Activated CD8-positive, alpha-beta memory T cell treated with anti-CD3 and anti-CD28 coated beads, Interleukin-2, amount 50 U/mL, for 1 hour (primary cell): ENCODE measurements around the gene MXD3.
"Not testable (repeated sequence)": the region's sequence is repeated elsewhere in the genome, so short reads cannot be mapped to it uniquely, and the experiment has no call there.

Experiments used
- DNase-seq: peaks from one replicate; pipeline ENCODE4 v3.0.0-alpha.2; 2020; ENCODE audit errors: extremely low read depth

The MXD3 gene

GRCh38 chr5:177319913-177320588 lies 8.4 kb upstream of the MXD3 start:
- no peak for DNase-seq

GRCh38 chr5:177317959-177318377 lies 6.3 kb upstream of the MXD3 start:
- DNase-seq, result no peak

- DNase-seq, result no peak
These were observed 4.3 kb upstream of the MXD3 start for GRCh38 chr5:177316005-177316404.

DNA sequence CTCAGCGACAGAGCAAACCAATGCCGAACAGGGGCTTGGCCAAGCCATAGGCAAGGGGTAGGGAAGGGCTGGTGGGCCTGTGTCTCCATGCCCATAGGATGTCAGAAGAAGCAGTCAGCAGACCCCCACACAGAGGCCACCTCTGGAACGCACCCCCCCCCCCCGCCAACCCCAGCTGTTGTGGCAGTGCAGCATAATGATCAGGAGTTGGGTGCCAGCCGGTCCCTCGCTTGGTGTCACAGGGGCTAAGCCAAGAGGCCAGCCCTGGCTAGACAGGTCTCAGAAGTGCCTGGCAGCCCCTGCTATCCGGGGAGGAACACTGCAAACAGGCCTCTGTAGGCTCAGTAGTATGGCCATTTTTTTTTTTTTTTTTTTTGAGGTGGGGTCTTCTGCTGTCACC lies 3.7 kb upstream of the MXD3 start:
- no peak for DNase-seq

DNA sequence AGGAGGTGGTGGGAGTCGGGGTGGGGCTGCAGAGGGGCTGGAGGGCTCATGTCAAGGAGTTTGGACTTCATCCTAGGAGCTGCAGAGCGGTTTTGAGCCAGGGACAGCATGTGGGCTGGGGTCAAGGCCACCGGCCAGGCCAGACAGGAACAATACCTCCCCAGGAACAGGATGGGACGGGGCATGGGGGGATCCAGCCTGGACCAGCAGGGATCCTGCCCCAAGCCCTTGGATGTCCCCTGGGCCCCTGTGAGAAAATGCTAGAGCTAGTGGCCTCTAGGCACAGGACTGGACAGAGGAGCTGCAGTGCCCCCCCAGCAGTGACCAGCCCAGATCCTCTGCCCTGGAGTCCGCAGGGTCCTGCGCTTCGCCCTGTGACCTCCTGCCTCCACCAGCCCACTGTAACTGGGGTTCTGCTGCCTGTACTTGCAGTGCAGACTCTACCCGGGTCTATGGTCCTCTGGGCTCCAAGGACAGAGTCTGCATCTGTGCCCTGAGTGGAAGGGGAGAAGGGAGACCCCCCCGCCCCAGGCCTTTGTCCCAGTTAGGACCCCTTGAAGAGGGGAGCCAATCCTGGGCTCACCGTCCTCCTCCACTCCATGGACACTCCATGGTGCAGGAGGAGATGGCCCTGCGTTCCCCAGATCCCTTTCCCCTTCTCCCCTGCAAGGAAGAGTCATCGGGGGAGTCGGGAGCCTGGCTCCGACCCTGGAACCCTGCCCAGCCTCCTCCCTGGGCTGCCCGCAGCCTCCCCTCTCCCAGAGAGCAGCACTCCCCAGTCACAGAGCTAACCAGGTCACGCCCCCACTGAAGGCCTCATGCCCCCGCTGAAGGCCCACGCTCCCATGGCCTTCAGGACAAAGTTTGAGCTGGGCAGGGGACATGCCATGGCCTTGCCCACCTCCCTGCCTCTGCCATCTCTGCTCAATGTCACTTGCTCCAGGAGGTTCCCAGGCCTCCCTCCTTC lies 3.0 kb upstream of the MXD3 start:
- no peak for DNase-seq

- no peak for DNase-seq
These were observed 2.0 kb upstream of the MXD3 start for GRCh38 chr5:177313561-177314259.

- no peak for DNase-seq
These were observed 1.0 kb upstream of the MXD3 start for GRCh38 chr5:177312649-177313181.

- DNase-seq, result no peak
These were observed 341 bp downstream of the MXD3 start for GRCh38 chr5:177311392-177311722.

DNA sequence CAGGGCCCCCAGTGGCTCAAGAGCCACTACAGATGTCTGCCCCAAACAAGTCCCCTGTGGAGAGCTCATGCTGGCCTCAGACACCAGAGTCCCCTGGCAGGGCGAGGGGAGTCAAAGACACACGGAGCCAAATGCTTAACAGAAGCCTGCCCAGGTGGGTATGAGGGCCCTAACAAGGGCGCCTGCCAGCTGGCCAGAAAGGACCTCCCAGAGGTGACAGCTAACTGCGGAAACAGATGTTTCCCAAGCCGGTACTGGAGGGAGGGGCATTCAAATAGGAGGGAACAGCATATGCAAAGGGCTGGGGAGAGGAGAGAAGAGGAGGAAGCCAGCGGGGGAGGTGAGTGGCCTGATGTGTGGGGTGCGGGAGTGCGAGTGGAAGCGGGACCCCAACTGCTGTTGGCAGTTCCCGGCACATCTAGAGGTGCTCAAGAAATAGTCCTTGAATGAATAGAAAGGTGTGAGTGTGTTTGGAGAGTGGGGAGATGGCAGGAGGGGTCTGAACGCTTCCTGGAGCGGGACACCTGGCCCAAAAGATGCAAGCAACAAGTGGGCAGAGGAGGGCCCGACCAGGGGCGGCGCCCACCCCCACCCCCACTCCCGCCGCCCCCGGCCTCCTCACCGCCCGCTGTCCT lies 824 bp downstream of the MXD3 start:
- no peak for DNase-seq

DNA sequence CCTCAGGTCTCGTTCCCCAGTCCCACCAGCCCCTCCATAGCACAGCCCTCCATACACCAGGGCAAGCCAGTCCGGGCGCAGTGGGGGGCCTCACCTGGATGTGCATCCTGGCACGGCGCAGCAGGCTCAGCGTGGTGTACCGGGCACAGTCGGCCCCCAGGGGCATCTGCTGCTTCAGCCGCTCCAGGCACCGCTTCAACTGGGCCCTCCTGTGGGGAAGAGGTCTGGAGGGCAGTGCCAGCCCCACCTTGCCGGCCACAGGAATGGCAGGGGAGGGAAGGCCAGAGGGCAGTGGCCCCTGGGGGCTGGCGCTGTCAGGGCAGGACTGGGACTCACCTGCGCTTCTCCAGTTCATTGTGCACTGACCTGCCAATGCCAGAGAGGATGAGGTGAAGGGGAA lies 1.4 kb downstream of the MXD3 start:
- no peak for DNase-seq

DNA sequence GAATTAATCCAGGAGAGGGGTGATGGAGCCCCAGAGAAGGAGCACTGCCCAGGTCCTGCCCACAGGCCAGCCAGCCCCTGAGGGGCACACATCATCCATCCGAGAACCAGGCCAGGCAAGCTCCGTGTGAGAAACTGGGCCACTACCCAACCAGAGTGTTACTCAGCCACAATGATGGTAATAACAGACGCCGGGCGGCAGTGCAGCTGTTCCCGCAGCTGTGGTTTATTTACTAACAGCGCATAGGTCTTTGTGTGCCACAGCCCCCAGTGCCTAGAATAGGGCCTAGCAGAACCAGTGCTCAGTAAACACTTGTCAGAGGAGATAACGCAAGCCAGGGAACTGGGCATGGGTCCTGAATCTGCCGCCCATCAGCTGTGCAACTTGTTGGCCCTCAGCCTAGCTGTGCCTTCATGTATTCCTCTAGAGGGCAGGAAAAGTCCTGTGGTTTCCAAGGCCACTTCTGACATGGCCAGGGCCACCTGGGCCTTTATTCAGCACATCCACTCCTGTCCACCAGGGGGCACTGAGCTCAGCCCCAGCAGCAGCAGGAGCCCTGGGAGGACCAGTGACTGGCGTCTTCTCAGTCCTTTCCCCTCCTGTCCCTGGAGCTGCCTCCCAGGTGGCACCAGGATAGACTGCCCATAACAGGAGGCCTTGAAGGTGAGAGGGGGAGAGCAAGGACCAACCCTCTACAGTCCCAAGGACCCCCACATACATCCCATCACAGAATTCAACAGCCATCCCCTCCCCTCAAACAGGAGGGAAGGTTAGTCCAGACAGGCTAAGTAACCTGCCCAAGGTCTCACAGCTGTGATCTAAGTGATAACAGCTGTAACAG lies 2.1 kb downstream of the MXD3 start:
- DNase-seq, result no peak

DNA sequence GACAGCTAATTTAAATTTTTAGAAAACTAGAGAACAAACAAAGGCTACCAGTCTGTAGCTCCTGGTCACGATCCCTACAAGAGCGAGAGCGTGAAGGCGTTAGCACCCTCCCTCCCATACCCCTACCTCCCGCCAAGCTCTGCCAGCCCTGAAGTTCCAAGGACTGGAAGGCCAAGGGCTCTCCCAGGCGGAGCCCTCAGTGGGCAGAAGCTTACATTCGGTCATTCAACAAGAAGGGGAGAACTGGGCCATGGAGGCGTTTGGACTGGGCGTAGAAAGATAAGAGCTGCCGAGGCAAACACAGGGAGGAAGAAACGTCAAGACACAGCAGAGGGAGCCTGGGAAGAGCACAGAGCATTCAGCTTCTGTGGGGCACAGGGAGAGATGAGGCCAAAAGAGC lies 3.0 kb downstream of the MXD3 start:
- DNase-seq, result no peak

DNA sequence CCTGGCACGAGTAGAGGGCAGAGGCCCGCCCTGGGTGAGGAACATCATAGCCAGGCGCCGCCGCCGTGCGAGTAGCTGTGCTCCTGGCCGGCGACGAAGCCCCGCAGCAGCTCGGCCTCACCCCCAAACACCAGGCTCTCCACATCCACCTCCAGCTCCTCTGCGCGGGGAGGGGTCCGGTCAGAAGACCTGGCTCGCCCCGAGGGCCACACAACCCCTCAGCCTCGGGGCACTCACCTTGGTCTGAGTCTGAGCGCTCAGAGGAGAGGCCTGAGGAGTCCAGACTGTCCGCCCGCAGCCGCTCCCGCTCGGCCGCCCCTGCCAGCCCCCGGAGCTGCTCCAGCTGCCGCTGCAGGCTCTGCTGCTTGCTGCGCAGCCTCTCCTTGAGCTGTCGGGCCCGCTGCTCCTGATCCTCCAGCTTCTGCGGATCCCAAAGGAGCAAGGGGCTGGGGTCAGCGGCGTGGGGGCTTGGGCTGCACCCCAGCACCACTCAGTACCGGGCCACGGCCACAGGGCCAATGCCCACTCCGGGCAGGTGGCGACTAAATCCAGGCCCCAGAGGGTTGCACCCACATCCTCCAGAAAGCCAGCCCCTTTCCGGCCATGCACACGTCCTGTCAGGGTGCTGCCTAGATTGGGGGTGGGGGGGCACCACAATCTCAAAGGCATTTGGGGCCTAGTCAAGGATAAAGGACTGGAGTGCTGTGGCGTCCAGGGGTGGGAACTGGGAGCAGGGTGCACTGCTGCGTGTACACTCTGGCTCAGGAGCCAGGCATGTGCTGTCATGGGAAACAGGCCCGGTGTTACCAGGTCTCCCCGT lies 3.9 kb downstream of the MXD3 start:
- DNase-seq, result no peak

DNA sequence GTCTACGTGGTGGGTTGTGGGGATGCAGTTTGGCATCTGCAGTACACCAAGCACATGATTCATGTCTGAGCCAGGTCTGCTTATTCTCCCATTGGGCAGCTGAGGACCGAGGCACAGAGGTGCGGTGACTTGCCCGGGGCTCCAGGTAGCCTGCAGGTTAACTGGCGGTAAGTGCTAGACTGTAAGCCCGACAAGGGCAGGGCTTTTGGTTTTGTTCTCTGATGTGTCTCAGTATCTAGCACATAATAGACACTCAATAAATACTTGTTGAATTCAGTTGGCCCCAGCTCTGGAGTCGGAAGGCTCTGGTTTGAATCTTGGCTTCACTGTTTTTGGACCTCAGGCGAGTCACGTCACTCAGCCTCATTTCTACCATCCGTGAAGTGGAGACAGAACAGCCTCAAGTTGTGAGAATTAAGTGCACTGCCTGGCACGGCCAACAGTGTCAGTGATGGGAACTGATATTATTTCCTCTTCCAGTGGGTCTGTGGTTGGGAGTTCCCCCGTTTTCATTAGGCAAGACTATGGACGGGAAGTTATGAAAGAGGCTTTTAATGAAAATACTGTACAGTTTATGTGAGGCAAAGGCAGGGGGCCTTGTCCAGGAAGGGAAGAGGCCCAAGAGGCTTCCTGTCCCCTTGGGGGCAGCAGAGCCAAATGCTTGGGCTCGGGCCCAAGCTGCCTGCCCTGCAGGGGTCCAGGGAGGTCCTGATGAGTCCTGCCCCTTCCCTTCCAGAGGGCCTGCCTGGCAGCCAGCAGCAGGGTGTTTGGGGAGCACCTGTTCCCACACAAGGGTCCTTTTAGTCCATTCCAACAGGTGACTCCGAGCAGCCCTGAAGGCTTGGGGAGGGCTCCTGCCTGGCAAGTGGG lies 4.8 kb downstream of the MXD3 start:
- DNase-seq, result no peak

- DNase-seq, result not testable (repeated sequence)
These were observed 5.5 kb downstream of the MXD3 start for GRCh38 chr5:177306103-177306640.

- DNase-seq, result no peak
These were observed 7.1 kb downstream of the MXD3 start for GRCh38 chr5:177304392-177305119.

- DNase-seq, result no peak
These were observed 7.7 kb downstream of the MXD3 start for GRCh38 chr5:177303925-177304391.
